ENCODE measurements around the gene NELL1. TPM values are rescaled to one million over a fixed set of nuclear protein-coding genes. Genes with fewer than 3 reads are reported as not detected.

Gene NELL1
- total RNA-seq, 1 donor from 2014 or later = not detected

DNA sequence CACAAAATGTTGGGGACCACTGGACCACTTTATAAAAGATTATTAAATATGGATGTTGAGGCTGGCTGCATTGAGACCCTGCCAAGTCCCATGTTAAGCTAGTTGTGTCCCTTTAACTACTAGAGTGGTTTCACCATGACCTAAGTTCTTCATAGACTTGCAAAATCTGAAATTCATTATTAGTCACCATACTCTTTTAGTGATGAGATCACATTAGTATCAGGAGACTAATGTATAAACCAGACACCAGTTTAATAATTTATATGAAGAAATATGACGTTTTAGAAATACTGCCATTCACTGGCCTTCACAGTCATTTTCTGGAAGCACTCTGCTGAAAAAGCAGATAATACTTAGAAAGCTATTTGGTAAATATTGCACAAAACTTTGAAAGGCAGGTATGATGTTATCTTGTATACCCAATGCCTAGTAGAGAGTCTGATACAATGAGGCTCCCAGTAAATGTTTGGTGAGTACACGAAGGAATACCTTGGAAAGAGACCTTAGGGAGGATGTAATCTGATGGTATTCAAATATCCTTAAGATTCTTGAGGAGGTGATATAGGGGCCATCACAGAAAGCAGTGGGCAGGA, 795.3 kb downstream of the NELL1 start:
- no peak for DNase-seq (ENCODE audit: extremely low read depth, low read depth, low spot score)

DNA sequence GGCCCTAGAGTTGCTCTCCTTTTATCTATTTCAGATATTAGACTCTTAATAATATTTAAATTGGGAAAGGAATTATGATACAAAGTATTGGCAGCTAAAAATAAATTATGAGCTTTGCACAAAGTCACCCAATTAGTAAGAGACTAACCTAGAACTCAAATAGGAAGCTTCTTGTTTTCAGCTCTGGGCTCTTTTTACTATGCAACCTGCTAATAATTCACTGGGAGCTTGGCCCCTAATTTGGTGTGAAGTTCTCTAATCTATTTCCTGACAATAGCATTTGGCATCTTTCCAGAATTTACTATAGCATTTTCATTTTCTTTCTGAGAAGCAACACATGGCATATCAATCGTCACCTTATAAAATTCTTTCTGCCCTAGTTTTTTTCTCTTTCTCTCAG, 795.8 kb downstream of the NELL1 start:
- no peak for DNase-seq (ENCODE audit: extremely low read depth, low read depth, low spot score)

DNA sequence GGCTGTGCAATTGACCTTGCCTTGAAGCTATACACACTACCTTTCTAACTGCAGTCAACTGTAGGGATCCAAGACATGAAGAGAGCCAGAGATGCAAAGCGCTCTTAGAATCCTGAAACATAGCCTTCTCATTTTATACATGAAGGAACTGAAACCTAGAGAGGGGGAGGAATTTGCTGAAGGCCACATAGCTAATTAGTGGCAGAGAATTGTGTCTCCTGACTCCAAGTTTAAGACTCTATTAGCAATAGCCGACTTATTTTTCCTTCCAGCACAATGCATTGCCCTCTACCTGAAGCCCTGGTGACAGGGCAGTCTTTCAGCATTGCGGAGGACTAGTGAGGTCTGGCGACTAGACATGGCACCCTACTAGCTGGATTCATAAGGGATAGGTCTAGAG, 796.5 kb downstream of the NELL1 start:
- no peak for DNase-seq (ENCODE audit: extremely low read depth, low read depth, low spot score)

GRCh38 chr11:21470521-21470920, 801.1 kb downstream of the NELL1 start:
- DNase-seq (ENCODE audit: extremely low read depth, low read depth, low spot score) = no peak

DNA sequence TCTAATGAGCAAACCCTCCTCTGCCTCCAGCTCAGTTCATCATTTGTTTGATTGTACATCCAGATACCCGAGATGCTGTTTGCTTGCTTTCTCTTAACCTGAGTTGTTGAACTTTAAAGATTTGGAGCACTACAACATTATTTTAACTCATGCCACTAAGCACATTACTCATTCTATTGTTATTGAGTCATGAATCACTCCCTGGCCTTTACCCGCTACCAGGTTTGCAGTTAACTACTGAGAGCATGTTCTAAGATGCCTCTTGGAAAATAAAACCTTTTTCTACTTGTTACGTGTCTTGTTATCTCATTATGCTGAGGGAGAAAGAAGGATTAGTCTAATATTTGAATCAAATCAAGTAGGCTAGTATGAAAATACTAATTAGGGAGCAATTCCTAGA, 802.9 kb downstream of the NELL1 start:
- DNase-seq (ENCODE audit: extremely low read depth, low read depth, low spot score) = no peak

GRCh38 chr11:21474529-21474928, 805.1 kb downstream of the NELL1 start:
- DNase-seq (ENCODE audit: extremely low read depth, low read depth, low spot score) = no peak

DNA sequence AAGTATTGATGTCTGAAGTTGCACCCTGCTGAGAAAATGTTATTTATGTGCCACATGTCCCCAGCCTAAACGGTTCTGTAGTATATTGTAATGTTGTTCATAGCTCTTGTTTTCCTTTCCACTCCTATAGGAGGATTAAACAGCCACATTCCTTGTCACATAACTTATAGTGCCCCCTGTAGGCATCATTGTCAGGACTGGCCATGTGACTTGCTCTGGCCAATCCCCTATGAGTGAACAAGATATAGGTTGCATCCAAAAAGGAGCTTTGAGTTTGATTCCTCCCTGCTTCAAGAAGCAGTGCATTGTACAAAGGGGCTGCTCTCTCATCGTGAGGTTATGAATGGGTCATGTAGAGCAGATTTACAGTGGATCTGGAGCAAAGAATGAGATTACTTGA, 805.9 kb downstream of the NELL1 start:
- DNase-seq (ENCODE audit: extremely low read depth, low read depth, low spot score) = no peak

DNA sequence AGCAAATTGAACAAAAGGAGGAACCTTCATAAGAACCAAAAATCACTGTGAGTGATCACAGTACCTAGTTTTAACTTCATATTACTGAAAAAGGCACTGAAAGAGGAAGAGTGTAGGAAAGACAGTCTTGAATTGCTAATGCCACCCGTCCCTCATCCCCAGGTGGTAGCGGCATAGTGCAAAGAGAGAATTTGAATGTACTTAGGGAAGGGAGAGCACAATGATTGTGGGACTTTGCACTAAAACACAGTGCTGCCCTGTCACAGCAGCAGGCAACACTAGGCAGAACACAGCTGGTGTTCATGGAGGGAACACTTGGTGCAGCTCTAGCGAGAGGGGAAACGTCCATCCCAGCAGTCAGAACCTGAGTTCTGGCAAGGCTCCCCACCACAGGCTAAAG, 807.2 kb downstream of the NELL1 start:
- DNase-seq (ENCODE audit: extremely low read depth, low read depth, low spot score) = no peak

- no peak for DNase-seq (ENCODE audit: extremely low read depth, low read depth, low spot score)
These were observed 810.9 kb downstream of the NELL1 start for GRCh38 chr11:21480240-21480639.

GRCh38 chr11:21481255-21481654, 811.9 kb downstream of the NELL1 start:
- no peak for DNase-seq (ENCODE audit: extremely low read depth, low read depth, low spot score)

DNA sequence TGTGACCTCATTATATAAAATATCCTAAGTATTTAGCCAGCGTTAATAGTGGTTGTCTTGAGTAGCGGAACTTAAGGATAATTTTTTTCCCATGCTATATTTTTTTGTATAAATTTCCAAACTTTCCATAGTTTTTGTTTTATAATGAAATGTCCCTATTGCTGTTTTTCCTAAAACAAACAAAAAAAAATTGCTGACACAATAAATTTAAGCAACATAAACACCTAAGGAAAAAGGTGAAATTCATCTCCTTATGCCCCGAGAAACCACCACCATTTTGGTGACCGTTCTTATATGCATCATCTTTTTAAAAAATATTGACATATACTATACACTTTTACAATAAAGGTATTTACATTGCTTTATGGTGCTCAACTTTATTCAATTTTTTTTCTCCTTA, 814.7 kb downstream of the NELL1 start:
- no peak for DNase-seq (ENCODE audit: extremely low read depth, low read depth, low spot score)

- DNase-seq (ENCODE audit: extremely low read depth, low read depth, low spot score) = no peak
These were observed 815.6 kb downstream of the NELL1 start for GRCh38 chr11:21485006-21485405.

DNA sequence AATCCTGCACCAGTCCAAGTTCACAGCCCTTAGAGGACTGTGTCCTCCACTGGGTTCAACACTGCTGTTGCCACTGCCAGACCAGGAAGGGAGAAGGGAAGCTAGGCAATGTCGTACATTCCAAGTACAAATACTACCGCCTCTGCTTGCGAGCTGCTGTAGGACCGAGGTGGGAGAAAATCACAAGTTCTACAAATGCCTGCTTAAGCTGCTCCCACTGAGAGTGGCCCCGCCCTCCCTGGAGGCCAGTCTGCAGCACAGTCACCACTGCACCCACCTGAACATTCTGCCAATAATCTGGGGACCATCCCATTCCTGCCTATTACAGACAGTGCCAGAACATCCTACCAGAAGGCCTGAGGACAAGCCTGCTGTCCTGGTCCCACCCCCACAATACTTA, 816.0 kb downstream of the NELL1 start:
- no peak for DNase-seq (ENCODE audit: extremely low read depth, low read depth, low spot score)

DNA sequence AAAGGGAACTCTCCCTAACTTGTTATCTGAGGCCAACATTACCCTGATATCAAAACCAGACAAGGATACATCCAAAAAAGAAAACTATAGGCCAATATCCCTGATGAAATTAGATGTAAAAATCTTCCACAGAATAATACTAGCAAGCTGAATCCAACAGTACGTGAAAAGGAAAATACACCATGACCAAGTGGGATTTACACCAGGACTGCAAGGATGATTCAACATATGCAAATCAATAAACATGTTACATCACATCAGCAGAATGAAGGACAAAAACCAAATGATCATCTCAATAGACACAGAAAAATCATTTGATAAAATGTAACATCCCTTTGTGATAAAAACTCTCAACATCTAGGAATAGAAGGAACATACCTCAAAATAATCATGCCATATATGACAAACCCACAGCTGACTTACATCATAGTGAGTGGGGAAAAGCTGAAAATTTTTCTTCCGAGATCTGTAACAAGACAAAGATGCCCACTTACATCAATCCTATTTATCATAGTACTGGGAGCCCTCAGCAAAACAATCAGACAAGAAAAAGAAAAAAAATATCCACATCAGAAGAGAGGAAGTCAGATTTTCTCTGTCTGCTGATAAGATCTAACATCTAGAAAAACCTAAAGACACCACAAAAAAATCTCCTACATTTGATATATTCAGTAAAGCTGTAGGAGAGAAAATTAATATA, 820.2 kb downstream of the NELL1 start:
- DNase-seq (ENCODE audit: extremely low read depth, low read depth, low spot score) = no peak

GRCh38 chr11:21492931-21493330, 823.5 kb downstream of the NELL1 start:
- no peak for DNase-seq (ENCODE audit: extremely low read depth, low read depth, low spot score)

- DNase-seq (ENCODE audit: extremely low read depth, low read depth, low spot score) = no peak
These were observed 825.6 kb downstream of the NELL1 start for GRCh38 chr11:21494946-21495345.

DNA sequence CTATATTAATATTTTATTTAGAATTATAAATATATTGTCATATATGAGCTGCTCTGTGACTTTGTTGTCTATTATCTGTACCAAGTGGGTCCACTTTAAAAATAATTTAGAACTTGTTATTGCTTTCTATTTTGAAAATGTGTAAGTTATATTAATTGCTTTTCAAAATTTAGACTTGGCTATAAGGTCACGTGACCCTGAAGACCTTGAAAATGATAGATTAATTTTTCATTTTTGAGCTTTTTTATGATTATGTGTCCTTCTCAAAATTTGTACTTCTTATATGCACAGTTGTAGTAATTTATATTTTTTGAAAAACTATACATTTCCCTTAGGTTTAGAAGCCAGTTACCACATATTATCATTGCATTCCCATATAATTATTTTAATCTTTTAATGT, 826.5 kb downstream of the NELL1 start:
- no peak for DNase-seq (ENCODE audit: extremely low read depth, low read depth, low spot score)

DNA sequence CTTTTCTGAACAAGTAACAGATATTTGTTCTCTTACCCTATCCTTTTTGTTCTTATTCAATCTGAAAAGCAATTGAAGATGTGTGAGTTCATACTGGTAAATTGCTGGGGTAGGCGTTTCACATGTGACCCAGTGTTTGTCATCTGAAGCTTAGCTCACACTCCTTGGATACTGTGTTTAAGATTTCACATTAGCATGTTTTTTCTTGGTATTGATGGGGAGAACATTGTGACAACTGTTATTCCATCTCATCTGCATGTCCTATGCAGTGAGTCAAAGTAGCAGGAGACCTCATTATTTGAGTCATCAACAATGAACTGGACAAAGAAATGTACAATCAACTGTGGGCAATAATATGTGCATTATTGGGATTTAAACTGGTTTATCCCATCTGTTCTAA, 831.9 kb downstream of the NELL1 start:
- no peak for DNase-seq (ENCODE audit: extremely low read depth, low read depth, low spot score)

- DNase-seq (ENCODE audit: extremely low read depth, low read depth, low spot score) = no peak
These were observed 835.7 kb downstream of the NELL1 start for GRCh38 chr11:21505070-21505469.

DNA sequence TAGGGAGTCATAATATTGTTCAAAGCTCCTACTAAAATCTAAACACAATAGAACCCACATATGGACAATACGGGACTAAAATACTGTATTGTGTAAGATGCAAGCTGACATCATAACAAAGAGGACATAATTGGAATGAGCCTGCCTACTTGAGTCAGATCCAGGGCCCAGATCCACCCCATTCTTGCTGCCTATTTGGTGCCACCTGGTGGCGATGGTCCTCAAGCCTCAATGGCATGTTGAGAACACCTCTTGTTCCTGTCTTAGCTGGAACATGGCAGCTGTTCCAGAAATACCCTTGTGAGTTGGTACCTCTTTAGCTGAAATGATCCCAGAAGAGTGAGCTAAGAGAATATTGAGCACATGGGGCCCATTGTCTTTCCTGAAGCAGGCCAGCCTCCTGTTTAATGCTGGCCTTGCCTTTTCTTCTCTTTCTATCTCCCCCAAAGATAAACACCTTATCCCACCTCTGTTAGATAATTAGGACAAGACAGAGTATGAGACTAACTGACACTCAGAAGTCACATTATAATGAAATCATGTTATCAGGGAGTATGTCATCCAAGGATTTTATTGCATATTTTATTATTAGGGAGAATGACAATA, 842.6 kb downstream of the NELL1 start:
- no peak for DNase-seq (ENCODE audit: extremely low read depth, low read depth, low spot score)

- DNase-seq (ENCODE audit: extremely low read depth, low read depth, low spot score) = no peak
These were observed 844.9 kb downstream of the NELL1 start for GRCh38 chr11:21514316-21514715.

- no peak for DNase-seq (ENCODE audit: extremely low read depth, low read depth, low spot score)
These were observed 850.9 kb downstream of the NELL1 start for GRCh38 chr11:21520244-21520643.
